A549 (cell line): Measurements from ENCODE around the gene SHISA6. TPM values are rescaled to one million over a fixed set of nuclear protein-coding genes. Genes with fewer than 3 reads are reported as not detected.

ENCODE experiments used
- ATAC-seq, 2 experiments: fragments of 200-7000 bp in 1 of 2; fragments of >200 bp in 1 of 2; cut with Nextera tagmentation in 1 of 2; cut with Tn5 transposase in 1 of 2; 3 replicates each; pipeline versions ENCODE4 v1.8.0 to v1.9.1; 2018 to 2020; ENCODE audit warnings: mild to moderate bottlenecking in 1 of 2, moderate library complexity in 1 of 2
- CTCF ChIA-PET: fragments of 300-600 bp; sonication (Branson Sonifier 250); formaldehyde crosslinking; extraction: SDS; loops from one replicate; lab custom pipeline; 2021; ENCODE audit warnings: antibody characterized with exemption, inconsistent platforms; lab: Yijun Ruan, JAX
- POLR2A ChIA-PET: fragments of 350-600 bp; formaldehyde crosslinking; extraction: SDS; loops from one replicate; lab custom pipeline; 2021; ENCODE audit warnings: antibody characterized with exemption, inconsistent platforms; lab: Yijun Ruan, JAX
- DNase-seq, 2 experiments: peaks; one replicate each; pipeline versions ENCODE4 v3.0.0 to v3.0.0-alpha.2; 2011 to 2016; ENCODE audit warnings: low read depth in 1 of 2, low spot score in 1 of 2
- FAIRE-seq: peaks from 2 replicates; lab custom pipeline; 2011; peaks lifted over from hg19 to GRCh38; lab: Jason Lieb, UNC
- H3K27ac ChIP-seq, 2 experiments: fragments of >200 bp; sonication (Bioruptor Twin); formaldehyde crosslinking; 3 replicates each; pipeline ENCODE4 v1.5.1; 2016 to 2017
- H3K4me1 ChIP-seq: fragments of >200 bp; sonication (Bioruptor Twin); formaldehyde crosslinking; 3 replicates; pipeline ENCODE4 v1.6.1; 2016
- H3K4me2 ChIP-seq: fragments of >200 bp; sonication (Bioruptor Twin); formaldehyde crosslinking; 3 replicates; pipeline ENCODE4 v1.6.1; 2016
- H3K4me3 ChIP-seq: fragments of >200 bp; sonication (Bioruptor Twin); formaldehyde crosslinking; 3 replicates; pipeline ENCODE4 v1.5.1; 2016
- H3K9me3 ChIP-seq: fragments of >200 bp; sonication (Bioruptor Twin); formaldehyde crosslinking; 3 replicates; pipeline ENCODE4 v1.6.1; 2016
- BHLHE40 ChIP-seq: IDR thresholded peaks from 2 replicates; pipeline ENCODE4 v1.6.1; 2012; ENCODE audit warnings: low read depth, low read length, inconsistent platforms
- CBX8 ChIP-seq: fragments of 200-600 bp; sonication (generic); IDR thresholded peaks from 2 replicates; pipeline ENCODE4 v1.6.1; 2016
- CHD4 ChIP-seq: fragments of 200-600 bp; sonication (generic); IDR thresholded peaks from 2 replicates; pipeline ENCODE4 v1.6.1; 2016; ENCODE audit warnings: antibody characterized with exemption, mild to moderate bottlenecking, borderline replicate concordance
- EHF ChIP-seq: fragments of 250-450 bp; sonication (Bioruptor Pico); IDR thresholded peaks from 2 replicates; pipeline ENCODE4 v1.5.0; 2020; ENCODE audit warnings: mild to moderate bottlenecking
- ELK1 ChIP-seq: fragments of 150-350 bp; IDR thresholded peaks from 2 replicates; pipeline ENCODE4 v1.6.1; 2014; ENCODE audit warnings: low read depth, mild to moderate bottlenecking, low read length
- EP300 ChIP-seq, 2 experiments: fragments of >200 bp; sonication (Bioruptor Twin); formaldehyde crosslinking; IDR thresholded peaks; 2 replicates in 1 of 2; 3 replicates in 1 of 2; pipeline ENCODE4 v1.6.1; 2016 to 2017
- ESRRA ChIP-seq: fragments of 150-350 bp; IDR thresholded peaks from 2 replicates; pipeline ENCODE4 v1.6.1; 2014; ENCODE audit warnings: mild to moderate bottlenecking, low read length, borderline replicate concordance
- HDAC2 ChIP-seq: fragments of 200-600 bp; sonication (generic); IDR thresholded peaks from 2 replicates; pipeline ENCODE4 v1.6.1; 2016
- HOXB5 ChIP-seq: fragments of 250-450 bp; sonication (Bioruptor Pico); IDR thresholded peaks from 2 replicates; pipeline ENCODE4 v1.5.0; 2020; ENCODE audit warnings: mild to moderate bottlenecking, moderate library complexity
- JUNB ChIP-seq: fragments of >200 bp; sonication (Bioruptor Twin); formaldehyde crosslinking; IDR thresholded peaks from 2 replicates; pipeline ENCODE4 v1.6.1; 2016
- MAZ ChIP-seq: fragments of 150-350 bp; IDR thresholded peaks from 2 replicates; pipeline ENCODE4 v1.6.1; 2014; ENCODE audit warnings: antibody characterized with exemption, low read depth, low read length, borderline replicate concordance
- MYC ChIP-seq: IDR thresholded peaks from 2 replicates; pipeline ENCODE4 v1.6.1; 2012; ENCODE audit warnings: mild to moderate bottlenecking, inconsistent platforms, low read length, improper control_type of control experiment, borderline replicate concordance
- NFE2L2 ChIP-seq: fragments of 150-350 bp; conservative IDR thresholded peaks from 2 replicates; pipeline ENCODE4 v1.6.1; 2014; ENCODE audit warnings: low read length
- PBX3 ChIP-seq: IDR thresholded peaks from 2 replicates; pipeline ENCODE4 v1.6.1; 2012
- PHF8 ChIP-seq: fragments of 200-600 bp; sonication (generic); IDR thresholded peaks from 2 replicates; pipeline ENCODE4 v1.6.1; 2016; ENCODE audit warnings: low read depth, mild to moderate bottlenecking, antibody characterized with exemption, moderate library complexity, borderline replicate concordance
- POLR2A ChIP-seq: IDR thresholded peaks from 2 replicates; pipeline ENCODE4 v1.6.1; 2012; ENCODE audit warnings: mild to moderate bottlenecking, low read length
- RAD21 ChIP-seq, 2 experiments: fragments of >200 bp in 1 of 2; sonication (Bioruptor Twin) in 1 of 2; formaldehyde crosslinking in 1 of 2; IDR thresholded peaks in 1 of 2; conservative IDR thresholded peaks in 1 of 2; 2 replicates in 1 of 2; 3 replicates in 1 of 2; pipeline ENCODE4 v1.6.1; 2012 to 2018; ENCODE audit warnings: inconsistent platforms in 1 of 2
- REST ChIP-seq: fragments of 200-600 bp; sonication (generic); IDR thresholded peaks from 2 replicates; pipeline ENCODE4 v1.6.1; 2016; ENCODE audit warnings: antibody characterized with exemption, mild to moderate bottlenecking, moderate library complexity
- RFX5 ChIP-seq: fragments of 450-650 bp; IDR thresholded peaks from 2 replicates; pipeline ENCODE4 v1.7.1; 2014; ENCODE audit warnings: antibody characterized with exemption, mild to moderate bottlenecking, moderate library complexity
- RNF2 ChIP-seq: fragments of 200-600 bp; sonication (generic); IDR thresholded peaks from 2 replicates; pipeline ENCODE4 v1.6.1; 2016; ENCODE audit warnings: low read depth, mild to moderate bottlenecking, antibody characterized with exemption, moderate library complexity, borderline replicate concordance
- SREBF2 ChIP-seq: fragments of 450-650 bp; IDR thresholded peaks from 2 replicates; pipeline ENCODE4 v1.6.1; 2014; ENCODE audit warnings: mild to moderate bottlenecking, moderate library complexity
- TFCP2L1 ChIP-seq: fragments of 250-450 bp; sonication (Bioruptor Pico); IDR thresholded peaks from 2 replicates; pipeline ENCODE4 v1.5.0; 2021; ENCODE audit warnings: mild to moderate bottlenecking
- TP53 ChIP-seq: fragments of 250-450 bp; sonication (Bioruptor Pico); IDR thresholded peaks from 2 replicates; pipeline ENCODE4 v1.5.0; 2021; ENCODE audit warnings: mild to moderate bottlenecking, moderate library complexity
- USF2 ChIP-seq: fragments of 450-650 bp; IDR thresholded peaks from 2 replicates; pipeline ENCODE4 v1.6.1; 2014; ENCODE audit warnings: antibody characterized with exemption
- ZC3H11A ChIP-seq: fragments of 450-650 bp; IDR thresholded peaks from 2 replicates; pipeline ENCODE4 v1.6.1; 2014; ENCODE audit warnings: antibody characterized with exemption, mild to moderate bottlenecking
- ZNF302 ChIP-seq: fragments of 250-450 bp; sonication (Bioruptor Pico); IDR thresholded peaks from 2 replicates; pipeline ENCODE4 v1.9.0; 2021; ENCODE audit warnings: inconsistent platforms, mild to moderate bottlenecking, moderate library complexity
- WGBS: methylation state at CpG from one replicate; pipeline ENCODE4 v1.1.6; 2017; ENCODE audit errors: missing lambda C conversion rate; 5-methylcytosine and 5-hydroxymethylcytosine counted together
- polyA plus RNA-seq, 4 experiments: library from polyadenylated mRNA; depleted of rRNA in 3 of 4; stranded (reverse); fragments of >200 nt; fragmentation: RNase III in 1 of 4; extraction: RNeasy Plus Mini Kit Qiagen cat#74134 plus additional on column Dnase treatment in 1 of 4; gene quantifications; 2 replicates in 3 of 4; 3 replicates in 1 of 4; pipeline ENCODE4 v1.2.3, GENCODE V29; 2011 to 2017

SHISA6 gene
- polyA plus RNA-seq, 2 of the 4 experiments (the other 2 are of a cell fraction): not detected

GRCh38 chr17:11274106-11274505 lies 33.1 kb downstream of the SHISA6 start:
- DNase-seq (no peak), FAIRE-seq (no peak), ATAC-seq (no peak)
- ChIA-PET CTCF (no interaction called here), POLR2A (no interaction called here)
- TF ChIP-seq USF2 (no peak), HDAC2 (no peak), RFX5 (no peak), JUNB (no peak), EP300 (IDR thresholded peaks at IDR 0.05) (no peak), CHD4 (no peak), POLR2A (no peak), CBX8 (no peak), BHLHE40 (no peak), EHF (CRISPR knock-in tag) (no peak), TFCP2L1 (CRISPR knock-in tag) (no peak), RAD21 (conservative IDR thresholded peaks at IDR 0.05 in 1 of 2, IDR thresholded peaks at IDR 0.05 in 1 of 2) (no peak), ESRRA (no peak), TP53 (CRISPR knock-in tag) (no peak), MYC (no peak)
- no peak overlapping the region for H3K27ac ChIP-seq
- H3K4me3 ChIP-seq: no peak overlapping the region
- WGBS: 24% methylated on average over 14 of the region's 14 CpGs
- no peak overlapping the region for H3K4me2 ChIP-seq
- no peaks in the 10 kb centered on the region for H3K4me1 ChIP-seq
- no peaks in the 10 kb centered on the region for H3K9me3 ChIP-seq

- ChIA-PET POLR2A (no interaction called here), CTCF (no interaction called here)
- no peak for DNase-seq
- TF ChIP-seq POLR2A: no peak
- no peak for TF ChIP-seq PHF8
- TF ChIP-seq CHD4: no peak
- no peak for TF ChIP-seq RNF2
- Histone ChIP-seq H3K4me1 (no peaks in the 10 kb centered on the region), H3K9me3 (no peaks in the 10 kb centered on the region), H3K4me3 (no peak overlapping the region), H3K4me2 (no peak overlapping the region), H3K27ac (no peak overlapping the region)
- no peak for FAIRE-seq
- no peak for ATAC-seq
- WGBS: 3% methylated on average over 4 of the region's 4 CpGs
These were observed 35.5 kb downstream of the SHISA6 start for GRCh38 chr17:11276486-11276885.

- DNase-seq: no peak
- whole genome bisulfite sequencing: 2% methylated on average over 15 of the region's 15 CpGs
- H3K9me3 ChIP-seq: no peaks in the 10 kb centered on the region
- no peak overlapping the region for H3K4me3 ChIP-seq
- no peak overlapping the region for H3K4me2 ChIP-seq
- no peaks in the 10 kb centered on the region for H3K4me1 ChIP-seq
- ATAC-seq: no peak
- no peak overlapping the region for H3K27ac ChIP-seq
- FAIRE-seq: no peak
- ChIA-PET CTCF (interaction anchor here (0.6 to 3.0 kb wide), 3 partner anchors 16 to 134 kb away, joined by 3 to 11 read pairs (median 3); no protein-coding TSS in a partner anchor), POLR2A (no interaction called here)
- TF ChIP-seq MAZ (no peak), HOXB5 (CRISPR knock-in tag) (no peak), ZNF302 (CRISPR knock-in tag) (no peak), EHF (CRISPR knock-in tag) (no peak), PBX3 (no peak), SREBF2 (no peak), RAD21 (conservative IDR thresholded peaks at IDR 0.05 in 1 of 2, IDR thresholded peaks at IDR 0.05 in 1 of 2) (no peak), REST (no peak), NFE2L2 (no peak), ZC3H11A (no peak), CHD4 (no peak), ELK1 (no peak)
These were observed 37.4 kb downstream of the SHISA6 start for GRCh38 chr17:11278186-11278991.
